HG03565 (cell line): ENCODE data around the gene TEPSIN.

Experiments used
- ATAC-seq: cut with Tn5 transposase; IDR thresholded peaks from one replicate; pipeline ENCODE4 v1.9.1; 2021; ENCODE audit warnings: mild to moderate bottlenecking, moderate library complexity; ENCODE audit not compliant: unreplicated experiment

TEPSIN gene

DNA sequence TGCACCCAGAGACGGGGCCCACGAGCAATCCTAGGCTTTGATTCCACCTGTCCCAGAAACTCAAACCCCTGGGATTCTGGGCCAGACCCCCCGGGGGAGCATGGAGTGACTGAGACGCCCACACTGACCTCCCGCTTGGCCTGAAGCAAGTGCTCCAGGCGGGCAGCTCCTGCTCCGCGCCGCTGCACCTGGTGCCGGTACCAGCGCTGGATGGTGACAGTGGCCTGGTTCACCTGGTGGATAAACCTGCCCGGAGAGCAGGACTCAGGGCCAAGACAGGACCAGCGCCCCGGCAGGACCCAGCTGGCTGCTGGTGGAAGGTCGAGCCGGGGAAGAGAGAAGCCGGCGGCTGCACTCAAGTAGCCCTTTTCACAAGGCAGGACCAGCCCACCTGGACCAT, 38.7 kb downstream of the TEPSIN start:
- no peak for ATAC-seq

DNA sequence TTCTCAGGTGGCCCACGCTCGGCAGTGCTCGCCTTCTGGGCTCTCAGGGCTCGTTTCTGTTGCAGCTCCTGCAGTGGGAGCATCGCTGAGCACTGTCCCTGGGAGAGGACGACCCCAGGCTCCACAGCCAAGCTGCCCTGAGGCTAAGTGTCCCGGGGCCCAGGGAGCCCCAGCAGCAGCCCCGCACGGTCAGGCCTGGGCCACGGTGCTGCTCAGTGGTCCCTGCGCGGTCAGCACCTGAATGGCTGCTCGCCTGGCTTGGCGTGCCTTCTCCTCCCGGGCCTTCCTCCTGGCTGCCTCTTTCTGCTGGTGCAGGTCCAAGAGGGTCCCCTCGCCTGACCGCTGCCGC, 39.4 kb downstream of the TEPSIN start:
- no peak for ATAC-seq

DNA sequence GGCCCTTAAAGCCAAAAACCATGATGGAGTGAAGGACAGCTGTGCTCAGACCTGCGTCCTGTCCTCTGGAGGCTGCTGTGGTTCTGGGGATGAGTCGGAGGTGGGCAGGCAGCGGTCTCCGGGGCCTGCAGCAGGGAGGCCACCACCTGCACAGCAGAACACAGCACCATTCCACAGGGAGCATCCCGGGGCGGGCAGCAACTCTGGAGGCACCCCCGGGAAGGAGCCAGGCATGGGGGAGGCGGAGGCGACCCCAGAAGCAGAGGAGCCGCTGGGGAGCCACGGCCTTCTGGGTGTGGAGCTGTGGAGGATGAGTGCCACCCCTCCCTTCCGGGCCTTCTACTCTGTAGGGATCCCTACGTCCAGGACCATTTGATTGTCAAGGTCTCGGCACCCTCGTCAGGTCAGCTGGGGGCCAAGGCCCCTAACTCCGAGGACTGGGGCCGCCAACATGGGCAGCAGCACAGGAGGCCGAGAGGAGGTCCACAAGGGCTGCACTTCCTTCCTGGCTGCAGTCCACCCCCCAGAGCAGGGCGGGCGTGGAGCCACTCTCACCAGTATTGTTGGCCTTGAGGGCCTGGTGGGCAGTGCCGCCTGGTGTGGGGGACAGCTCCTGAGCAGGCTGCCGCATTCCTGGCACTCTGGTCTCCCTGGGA, 39.9 kb downstream of the TEPSIN start:
- ATAC-seq = no peak

GRCh38 chr17:81197831-81198490, 40.9 kb downstream of the TEPSIN start:
- no peak for ATAC-seq

GRCh38 chr17:81197409-81197795, 41.5 kb downstream of the TEPSIN start:
- no peak for ATAC-seq

GRCh38 chr17:81196505-81197408, 42.1 kb downstream of the TEPSIN start:
- ATAC-seq = no peak

DNA sequence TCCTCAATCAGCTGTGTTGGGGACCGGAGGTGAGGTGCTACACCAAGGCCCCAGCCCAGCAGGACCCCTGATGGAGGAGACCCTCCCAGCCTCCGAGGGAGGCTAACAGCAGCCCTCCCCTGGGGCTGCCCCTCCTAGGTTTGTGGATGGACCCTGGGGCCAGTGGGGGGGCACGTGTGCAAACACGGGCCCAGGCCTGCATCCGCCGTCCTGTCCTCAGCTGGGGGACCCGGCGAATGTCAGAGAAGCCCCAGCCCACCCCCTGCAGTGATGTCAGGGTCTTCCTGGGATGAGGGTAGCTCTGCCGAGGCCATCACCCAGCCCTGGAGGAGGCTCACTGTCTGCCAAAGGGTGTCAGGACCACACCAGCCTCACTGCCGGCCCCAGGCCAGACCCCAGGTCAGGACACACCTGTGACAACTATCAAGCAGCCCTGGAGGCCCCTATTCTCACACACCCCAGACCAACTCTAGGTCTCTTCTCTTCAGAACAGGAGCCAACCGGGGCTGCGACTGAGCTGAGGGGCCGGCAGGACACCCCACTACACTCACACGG, 42.8 kb downstream of the TEPSIN start:
- ATAC-seq = no peak

- no peak for ATAC-seq
Observed at GRCh38 chr17:81194941-81195901, 43.6 kb downstream of the TEPSIN start.

DNA sequence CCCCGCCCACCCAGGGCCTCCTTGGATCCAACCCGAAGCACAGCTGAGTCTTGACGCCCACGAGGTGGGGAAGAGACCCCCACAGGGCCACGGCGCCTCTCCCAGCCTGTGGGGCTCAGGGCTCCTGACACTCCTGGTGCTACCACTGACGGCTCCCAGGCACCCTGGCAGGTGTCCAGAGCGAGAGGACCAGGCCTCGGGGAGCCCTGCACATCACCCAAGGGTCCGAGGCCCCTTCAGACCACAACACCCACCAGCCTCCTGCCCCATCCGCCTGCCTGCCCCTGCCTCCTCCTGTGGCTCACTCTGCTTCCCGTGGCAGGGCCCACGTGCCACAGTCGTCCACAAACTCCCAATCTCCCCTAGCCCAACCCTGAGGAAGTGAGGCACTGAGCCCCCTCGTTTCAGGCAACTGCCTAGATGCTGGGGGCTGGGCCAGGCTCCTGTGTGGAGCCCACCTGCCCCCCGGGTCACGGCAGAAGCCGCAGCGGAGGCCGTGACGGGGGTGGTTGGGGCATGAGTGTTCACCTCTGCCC, 44.6 kb downstream of the TEPSIN start:
- no peak for ATAC-seq

DNA sequence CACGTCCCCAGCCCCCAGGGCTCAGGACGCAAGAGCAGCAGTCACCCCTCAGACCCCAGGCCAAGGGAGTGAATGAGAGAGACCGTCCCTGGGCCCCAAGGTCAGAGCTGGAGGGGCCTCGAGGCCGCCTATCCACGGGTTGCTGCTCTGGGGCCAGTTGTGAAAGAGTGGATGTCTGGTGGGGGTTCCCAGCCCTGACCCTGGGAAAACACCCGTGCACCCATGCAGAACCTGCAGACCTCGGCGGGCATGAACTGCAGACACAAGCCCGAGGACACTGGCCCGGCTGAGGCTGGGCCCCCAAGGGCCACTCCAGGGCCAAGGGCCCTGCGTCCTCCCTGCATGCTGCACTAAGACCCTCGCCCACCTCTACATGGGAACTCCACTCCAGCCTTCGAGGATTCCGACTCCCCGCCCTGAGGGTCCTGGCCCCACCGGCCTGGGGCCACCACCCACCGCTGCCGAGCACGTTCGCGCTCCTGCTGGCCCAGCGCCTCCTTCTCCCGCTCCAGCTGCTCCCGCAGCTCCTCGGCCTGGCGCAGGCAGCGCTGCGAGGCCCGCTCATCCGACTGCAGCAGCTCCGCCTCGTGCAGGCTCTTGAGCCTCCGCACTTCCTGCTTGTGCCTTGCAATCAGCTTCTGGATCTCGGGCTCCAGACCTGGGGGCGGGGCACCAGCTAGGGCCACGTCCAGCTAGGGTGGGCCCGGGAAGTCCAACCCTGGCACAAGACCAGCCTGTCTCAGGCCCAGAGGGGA, 45.2 kb downstream of the TEPSIN start:
- no peak for ATAC-seq

GRCh38 chr17:81193051-81193410, 45.8 kb downstream of the TEPSIN start:
- no peak for ATAC-seq

GRCh38 chr17:81192386-81193050, 46.3 kb downstream of the TEPSIN start:
- no peak for ATAC-seq

DNA sequence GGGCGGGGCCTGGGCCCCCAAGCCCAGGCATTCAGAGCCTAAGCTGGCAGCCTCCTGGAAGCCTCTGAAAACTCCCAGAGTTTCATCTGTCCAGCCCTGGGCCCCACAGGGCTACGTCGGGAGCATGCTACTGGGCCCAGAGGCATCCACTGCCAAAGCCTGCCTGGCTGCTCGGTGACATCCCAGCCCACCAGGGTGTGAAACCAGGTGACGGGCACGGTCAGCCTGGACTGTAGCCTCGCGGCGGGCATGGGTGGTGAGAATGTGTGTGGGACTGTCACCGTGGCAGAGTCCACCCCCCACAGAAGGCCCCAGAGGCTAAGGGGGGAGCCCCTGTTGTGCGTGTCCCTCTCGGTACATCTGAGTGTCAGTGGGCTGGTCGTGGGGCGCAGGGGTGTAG, 47.2 kb downstream of the TEPSIN start:
- ATAC-seq = no peak

DNA sequence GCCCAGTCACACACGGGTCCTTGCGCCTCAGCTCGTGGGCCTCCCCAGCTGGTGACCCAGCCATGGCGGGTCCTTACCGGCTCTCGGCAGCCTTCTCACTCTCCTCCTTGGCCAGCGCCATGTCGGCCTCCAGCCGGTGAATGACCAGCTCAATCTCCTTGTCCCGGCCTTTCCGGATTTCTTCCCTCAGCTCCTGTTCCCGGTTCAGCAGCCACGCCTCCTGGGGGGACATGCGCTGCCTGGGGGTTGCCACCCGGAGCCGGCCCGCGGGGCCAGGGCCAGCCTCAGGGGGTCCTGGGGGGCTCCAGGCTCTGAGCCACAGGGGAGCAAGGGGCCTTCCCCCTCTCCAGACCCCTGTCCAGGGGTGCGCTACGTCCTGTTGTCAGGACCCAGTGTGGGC, 47.7 kb downstream of the TEPSIN start:
- ATAC-seq = no peak

GRCh38 chr17:81190591-81190990, 48.3 kb downstream of the TEPSIN start:
- ATAC-seq = no peak

- ATAC-seq = no peak
Observed at GRCh38 chr17:81189670-81190530, 49.0 kb downstream of the TEPSIN start.

GRCh38 chr17:81189016-81189415, 49.8 kb downstream of the TEPSIN start:
- ATAC-seq = no peak

GRCh38 chr17:81188491-81188840, 50.4 kb downstream of the TEPSIN start:
- no peak for ATAC-seq
